ENCODE results near the gene LARGE1. TPM values are rescaled to one million over a fixed set of nuclear protein-coding genes. Genes with fewer than 3 reads are reported as not detected.

The LARGE1 gene
- total RNA-seq, 4 donors from 2014 or later, result 11.8 to 33.2 (median 22.6) TPM

DNA sequence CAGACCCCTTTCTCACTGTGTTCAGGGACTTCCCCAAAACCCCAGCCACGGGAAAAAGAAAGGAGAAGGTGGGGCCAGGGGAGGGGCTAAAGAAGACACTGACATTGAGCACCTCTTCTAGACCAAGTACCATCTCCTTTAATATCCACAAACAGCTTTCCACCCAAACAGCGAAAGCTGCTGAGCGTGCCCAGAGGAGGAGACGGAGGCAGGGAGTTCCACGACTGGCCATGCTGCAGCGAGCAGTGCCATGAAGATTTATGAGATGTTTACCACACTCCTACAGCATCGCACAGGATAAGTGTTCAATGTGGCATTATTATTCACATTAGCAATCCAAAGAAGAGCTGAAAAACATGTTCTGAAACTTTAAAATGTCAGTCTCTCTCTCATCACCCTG is 127.4 kb downstream of the LARGE1 start:
- no peak overlapping the region for H3K4me3 ChIP-seq (ENCODE audit: low read depth, poor library complexity, severe bottlenecking)
- TF ChIP-seq, protein P1, sequence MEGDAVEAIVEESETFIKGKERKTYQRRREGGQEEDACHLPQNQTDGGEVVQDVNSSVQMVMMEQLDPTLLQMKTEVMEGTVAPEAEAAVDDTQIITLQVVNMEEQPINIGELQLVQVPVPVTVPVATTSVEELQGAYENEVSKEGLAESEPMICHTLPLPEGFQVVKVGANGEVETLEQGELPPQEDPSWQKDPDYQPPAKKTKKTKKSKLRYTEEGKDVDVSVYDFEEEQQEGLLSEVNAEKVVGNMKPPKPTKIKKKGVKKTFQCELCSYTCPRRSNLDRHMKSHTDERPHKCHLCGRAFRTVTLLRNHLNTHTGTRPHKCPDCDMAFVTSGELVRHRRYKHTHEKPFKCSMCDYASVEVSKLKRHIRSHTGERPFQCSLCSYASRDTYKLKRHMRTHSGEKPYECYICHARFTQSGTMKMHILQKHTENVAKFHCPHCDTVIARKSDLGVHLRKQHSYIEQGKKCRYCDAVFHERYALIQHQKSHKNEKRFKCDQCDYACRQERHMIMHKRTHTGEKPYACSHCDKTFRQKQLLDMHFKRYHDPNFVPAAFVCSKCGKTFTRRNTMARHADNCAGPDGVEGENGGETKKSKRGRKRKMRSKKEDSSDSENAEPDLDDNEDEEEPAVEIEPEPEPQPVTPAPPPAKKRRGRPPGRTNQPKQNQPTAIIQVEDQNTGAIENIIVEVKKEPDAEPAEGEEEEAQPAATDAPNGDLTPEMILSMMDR (IDR thresholded peaks at IDR 0.05), result no peak
- TF ChIP-seq POLR2A (IDR thresholded peaks at IDR 0.05), result no peak
- DNase-seq (ENCODE audit: low spot score in 2 of 2), result no peak
- intact Hi-C loops (cut with DNase I; ENCODE audit: low total_unique reads), result no loop called here
- WGBS, 2 donors, result 40 to 41% methylated on average over 7 of the region's 7 CpGs

DNA sequence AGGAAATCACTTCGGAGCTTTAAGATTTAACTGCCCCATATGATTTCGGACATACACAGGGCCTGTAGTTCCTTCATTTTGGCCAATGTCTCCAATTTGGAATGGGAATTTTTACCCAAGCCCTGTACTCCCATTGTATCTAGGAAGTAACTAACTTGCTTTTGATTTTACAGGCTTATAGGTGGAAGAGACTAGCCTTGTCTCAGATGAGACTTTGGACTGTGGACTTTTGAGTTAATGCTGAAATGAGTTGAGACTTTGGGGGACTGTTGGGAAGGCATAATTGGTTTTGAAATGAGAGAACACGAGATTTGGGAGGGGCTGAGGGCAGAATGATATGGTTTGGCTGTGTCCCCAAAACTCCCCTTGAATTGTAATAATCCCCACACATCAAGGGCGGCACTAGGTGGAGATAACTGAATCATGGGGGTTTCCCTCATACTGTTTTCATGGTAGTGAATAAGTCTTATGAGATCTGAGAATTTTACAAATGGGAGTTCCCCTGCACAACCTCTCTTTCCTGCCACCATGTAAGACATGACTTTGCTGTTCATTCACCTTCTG is 130.5 kb downstream of the LARGE1 start:
- WGBS, 2 donors, result 88 to 92% methylated on average over 4 of the region's 4 CpGs
- TF ChIP-seq, protein P1 (IDR thresholded peaks at IDR 0.05), result no peak
- TF ChIP-seq POLR2A (IDR thresholded peaks at IDR 0.05), result no peak
- no peak overlapping the region for H3K4me3 ChIP-seq (ENCODE audit: low read depth, poor library complexity, severe bottlenecking)
- intact Hi-C loops (cut with DNase I; ENCODE audit: low total_unique reads), result no loop called here
- DNase-seq (ENCODE audit: low spot score in 2 of 2), result no peak

DNA sequence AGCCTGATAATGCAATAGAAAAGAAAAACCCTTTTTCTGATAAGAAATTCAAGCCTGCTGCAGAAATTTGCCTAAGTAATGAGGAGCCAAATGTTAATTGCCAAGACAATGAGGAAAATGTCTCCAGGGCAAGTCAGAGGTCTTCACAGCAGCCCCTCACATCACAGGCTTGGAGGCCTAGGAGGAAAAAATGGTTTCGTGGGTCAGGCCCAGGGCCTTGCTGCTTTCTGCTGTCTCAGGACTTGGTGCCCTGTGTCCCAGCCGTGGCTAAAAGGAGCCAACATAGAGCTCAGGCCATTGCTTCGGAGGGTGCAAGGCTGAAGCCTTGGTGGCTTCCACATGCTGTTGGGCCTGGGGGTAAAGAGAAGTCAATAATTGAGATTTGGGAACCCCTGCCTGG is 131.3 kb downstream of the LARGE1 start:
- TF ChIP-seq, protein P1 (IDR thresholded peaks at IDR 0.05), result no peak
- TF ChIP-seq POLR2A (IDR thresholded peaks at IDR 0.05), result no peak
- H3K4me3 ChIP-seq (ENCODE audit: low read depth, poor library complexity, severe bottlenecking), result no peak overlapping the region
- intact Hi-C loops (cut with DNase I; ENCODE audit: low total_unique reads), result no loop called here
- 89 to 97% methylated on average over 3 of the region's 3 CpGs for WGBS, 2 donors
- DNase-seq (ENCODE audit: low spot score in 2 of 2), result no peak

DNA sequence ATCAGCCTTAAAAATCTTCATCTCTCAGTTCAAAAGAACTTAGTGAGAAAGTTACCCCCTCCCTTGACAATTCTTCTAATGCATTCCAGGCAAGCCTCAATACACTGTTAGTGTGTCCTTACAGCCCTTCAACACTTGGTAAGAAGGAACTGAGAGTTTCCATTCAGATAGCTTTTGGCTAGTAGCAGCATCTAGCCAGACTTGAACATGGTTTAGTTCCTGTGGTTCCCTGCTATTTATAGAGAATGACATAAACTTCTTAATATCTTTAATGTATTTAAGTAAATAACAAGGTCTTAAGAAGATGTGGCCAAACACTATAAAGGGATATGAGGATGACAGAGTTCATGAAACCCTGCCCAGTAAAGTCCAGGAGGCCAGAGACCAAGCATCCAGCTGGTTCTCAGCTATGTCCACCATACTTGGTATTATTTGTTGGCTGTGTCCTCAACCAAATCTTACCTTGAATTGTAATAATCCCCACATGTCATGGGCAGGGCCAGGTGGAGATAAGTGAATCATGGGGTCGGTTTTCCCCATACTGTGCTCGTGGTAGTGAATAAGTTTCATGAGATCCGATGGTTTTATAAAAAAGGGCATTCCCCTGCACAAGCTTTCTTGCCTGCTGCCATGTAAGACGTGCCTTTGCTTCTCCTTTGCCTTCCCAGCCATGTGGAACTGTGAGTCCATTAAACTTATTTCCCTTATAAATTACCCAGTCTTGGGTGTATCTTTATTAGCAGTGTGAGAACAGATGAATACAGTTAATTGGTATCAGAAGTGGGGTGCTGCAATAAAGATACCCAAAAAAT is 132.4 kb downstream of the LARGE1 start:
- no peak overlapping the region for H3K4me3 ChIP-seq (ENCODE audit: low read depth, poor library complexity, severe bottlenecking)
- intact Hi-C loops (cut with DNase I; ENCODE audit: low total_unique reads), result no loop called here
- DNase-seq (ENCODE audit: low spot score in 2 of 2), result no peak
- TF ChIP-seq, protein P1 (IDR thresholded peaks at IDR 0.05), result no peak
- no peak for TF ChIP-seq POLR2A (IDR thresholded peaks at IDR 0.05)
- WGBS, 2 donors, result 97% methylated on average over 4 of the region's 4 CpGs

DNA sequence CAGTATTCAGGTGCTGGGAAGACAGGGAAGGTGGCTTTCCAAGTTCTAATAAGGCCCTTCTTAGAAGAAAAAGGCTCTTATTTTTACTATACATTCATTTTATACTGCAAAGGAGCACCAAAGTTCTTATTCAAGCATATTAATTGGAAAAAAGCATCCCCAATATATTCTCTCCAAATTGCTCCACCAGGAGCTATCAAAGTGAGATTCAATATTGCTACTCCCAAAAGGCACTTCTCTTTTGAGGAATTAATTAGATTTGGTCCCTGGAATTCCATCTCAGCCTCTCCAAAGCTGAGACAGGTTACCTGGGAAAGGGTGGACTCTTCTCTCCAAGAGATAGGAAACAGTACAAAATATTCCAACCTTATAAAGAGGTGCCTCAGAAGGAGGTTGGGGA is 134.1 kb downstream of the LARGE1 start:
- H3K4me3 ChIP-seq (ENCODE audit: low read depth, poor library complexity, severe bottlenecking), result no peak overlapping the region
- TF ChIP-seq, protein P1 (IDR thresholded peaks at IDR 0.05), result no peak
- TF ChIP-seq POLR2A (IDR thresholded peaks at IDR 0.05), result no peak
- DNase-seq (ENCODE audit: low spot score in 2 of 2), result no peak
- intact Hi-C loops (cut with DNase I; ENCODE audit: low total_unique reads), result no loop called here
